SU-DHL-6 (cell line): ENCODE results near the gene DNAAF5.

Experiments used
- CTCF ChIP-seq: fragments of 200-600 bp; sonication (generic); IDR thresholded peaks from one replicate; pipeline ENCODE4 v1.5.1; 2017; ENCODE audit warnings: antibody characterized with exemption, mild to moderate bottlenecking, low read length, moderate library complexity; ENCODE audit not compliant: insufficient read depth, poor library complexity, severe bottlenecking
- EZH2phosphoT487 ChIP-seq: fragments of 200-600 bp; sonication (generic), shearing (Covaris generic); conservative IDR thresholded peaks from 2 replicates; pipeline ENCODE4 v1.6.1; 2018; ENCODE audit warnings: mild to moderate bottlenecking, antibody characterized with exemption, low read length, moderate library complexity, mixed read lengths

- TF ChIP-seq CTCF (no peak), EZH2phosphoT487 (no peak)
Observed at GRCh38 chr7:791519-791918, 65.0 kb downstream of the DNAAF5 start.
